ENCODE data around the gene ANGPT4. TPM values are rescaled to one million over a fixed set of nuclear protein-coding genes. Genes with fewer than 3 reads are reported as not detected.

ANGPT4 gene
- total and polyA plus RNA-seq, 2 of the 13 experiments (the other 11 are each of a cell fraction or from before 2014, with no cell fraction given), result not detected

GRCh38 chr20:833450-834150 is 82.5 kb downstream of the ANGPT4 start, which contains the start of gene FAM110A (continued):
- TF ChIP-seq, protein P1, sequence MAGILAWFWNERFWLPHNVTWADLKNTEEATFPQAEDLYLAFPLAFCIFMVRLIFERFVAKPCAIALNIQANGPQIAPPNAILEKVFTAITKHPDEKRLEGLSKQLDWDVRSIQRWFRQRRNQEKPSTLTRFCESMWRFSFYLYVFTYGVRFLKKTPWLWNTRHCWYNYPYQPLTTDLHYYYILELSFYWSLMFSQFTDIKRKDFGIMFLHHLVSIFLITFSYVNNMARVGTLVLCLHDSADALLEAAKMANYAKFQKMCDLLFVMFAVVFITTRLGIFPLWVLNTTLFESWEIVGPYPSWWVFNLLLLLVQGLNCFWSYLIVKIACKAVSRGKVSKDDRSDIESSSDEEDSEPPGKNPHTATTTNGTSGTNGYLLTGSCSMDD (CRISPR knock-in tag; IDR thresholded peaks at IDR 0.05), result no peak
- TF ChIP-seq ZNF766 (CRISPR knock-in tag; IDR thresholded peaks at IDR 0.05; ENCODE audit: borderline replicate concordance), result peak; percentile 92; the same call in 1 of the 2 replicates
- 0 out of 2 replicates have a peak, but pooled peaks have one; percentile 70 for TF ChIP-seq ZNF558 (CRISPR knock-in tag; IDR thresholded peaks at IDR 0.05; ENCODE audit: borderline replicate concordance)
- peak; percentile 72 for TF ChIP-seq ZNF563 (CRISPR knock-in tag; IDR thresholded peaks at IDR 0.05)
- peak; percentile 75; the same call in 1 of the 2 replicates for TF ChIP-seq GMEB1 (CRISPR knock-in tag; IDR thresholded peaks at IDR 0.05; ENCODE audit: borderline replicate concordance)
- TF ChIP-seq SOX6 (IDR thresholded peaks at IDR 0.05), result no peak
- peak; percentile 54; the same call in 1 of the 2 replicates for TF ChIP-seq SOX6 (CRISPR knock-in tag; IDR thresholded peaks at IDR 0.05)
- no peak for TF ChIP-seq NKX3-1 (CRISPR knock-in tag; IDR thresholded peaks at IDR 0.05)
- no peak for TF ChIP-seq ZSCAN22 (CRISPR knock-in tag; IDR thresholded peaks at IDR 0.05)
- TF ChIP-seq, protein P2, sequence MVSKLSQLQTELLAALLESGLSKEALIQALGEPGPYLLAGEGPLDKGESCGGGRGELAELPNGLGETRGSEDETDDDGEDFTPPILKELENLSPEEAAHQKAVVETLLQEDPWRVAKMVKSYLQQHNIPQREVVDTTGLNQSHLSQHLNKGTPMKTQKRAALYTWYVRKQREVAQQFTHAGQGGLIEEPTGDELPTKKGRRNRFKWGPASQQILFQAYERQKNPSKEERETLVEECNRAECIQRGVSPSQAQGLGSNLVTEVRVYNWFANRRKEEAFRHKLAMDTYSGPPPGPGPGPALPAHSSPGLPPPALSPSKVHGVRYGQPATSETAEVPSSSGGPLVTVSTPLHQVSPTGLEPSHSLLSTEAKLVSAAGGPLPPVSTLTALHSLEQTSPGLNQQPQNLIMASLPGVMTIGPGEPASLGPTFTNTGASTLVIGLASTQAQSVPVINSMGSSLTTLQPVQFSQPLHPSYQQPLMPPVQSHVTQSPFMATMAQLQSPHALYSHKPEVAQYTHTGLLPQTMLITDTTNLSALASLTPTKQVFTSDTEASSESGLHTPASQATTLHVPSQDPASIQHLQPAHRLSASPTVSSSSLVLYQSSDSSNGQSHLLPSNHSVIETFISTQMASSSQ (IDR thresholded peaks at IDR 0.05; ENCODE audit: low read depth), result no peak
- TF ChIP-seq, protein P2 (CRISPR knock-in tag; IDR thresholded peaks at IDR 0.05; ENCODE audit: borderline replicate concordance), result peak; percentile 61; the same call in 1 of the 2 replicates
- TF ChIP-seq NCOA5 (CRISPR knock-in tag; IDR thresholded peaks at IDR 0.05), result no peak
- peak; percentile 96 for TF ChIP-seq ZNF891 (CRISPR knock-in tag; IDR thresholded peaks at IDR 0.05)
- TF ChIP-seq ZNF747 (CRISPR knock-in tag; IDR thresholded peaks at IDR 0.05; ENCODE audit: borderline replicate concordance), result no peak
- 0 out of 2 replicates have a peak, but pooled peaks have one; percentile 73 for TF ChIP-seq AHR (CRISPR knock-in tag; IDR thresholded peaks at IDR 0.05)
- no peak for TF ChIP-seq ZNF30 (CRISPR knock-in tag; IDR thresholded peaks at IDR 0.05)
- TF ChIP-seq ZNF761 (CRISPR knock-in tag; conservative IDR thresholded peaks at IDR 0.05), result peak; percentile 93
- peak; percentile 90; the same call in 1 of the 2 replicates for TF ChIP-seq ZNF580 (CRISPR knock-in tag; IDR thresholded peaks at IDR 0.05; ENCODE audit: borderline replicate concordance, low read depth)
